Caco-2 (cell line): ENCODE measurements around the gene SLC39A11. TPM values are rescaled to one million over a fixed set of nuclear protein-coding genes. Genes with fewer than 3 reads are reported as not detected.

Source experiments
- BruUV-seq: library from RNA; stranded (reverse); fragments of 400-500 nt; replicated peaks from 2 replicates; lab custom pipeline; 2021; lab: Mats Ljungman, UMichigan
- CTCF ChIA-PET: fragments of 300-600 bp; sonication (Branson Sonifier 250); formaldehyde crosslinking; loops from one replicate; lab custom pipeline; 2022; ENCODE audit warnings: antibody characterized with exemption; lab: Charles Lee
- POLR2A ChIA-PET: fragments of 300-600 bp; sonication (Branson Sonifier 250); formaldehyde crosslinking; loops from one replicate; lab custom pipeline; 2022; ENCODE audit warnings: antibody characterized with exemption; lab: Charles Lee
- DNase-seq, 2 experiments: peaks; one replicate each; pipeline versions ENCODE4 v3.0.0 to v3.0.0-alpha.2; 2020 to 2022
- H3K27me3 ChIP-seq: replicated peaks from 2 replicates; pipeline ENCODE4 v1.6.0; 2011; ENCODE audit warnings: low read length; ENCODE audit not compliant: control insufficient read depth, insufficient read depth
- H3K36me3 ChIP-seq: 2 replicates; pipeline ENCODE4 v1.5.1; 2011; ENCODE audit warnings: low read length; ENCODE audit not compliant: control insufficient read depth, insufficient read depth
- H3K4me1 ChIP-seq: fragments of 250-450 bp; sonication (Bioruptor Pico); 2 replicates; pipeline ENCODE4 v1.5.1; 2020; ENCODE audit warnings: mild to moderate bottlenecking
- H3K4me3 ChIP-seq: 2 replicates; pipeline ENCODE4 v1.5.1; 2011; ENCODE audit warnings: low read depth, mild to moderate bottlenecking, control low read depth, low read length
- H3K9me3 ChIP-seq: fragments of 250-450 bp; sonication (Bioruptor Pico); 2 replicates; pipeline ENCODE4 v1.5.1; 2020; ENCODE audit warnings: mild to moderate bottlenecking, moderate library complexity
- H3K27ac Mint-ChIP-seq: one replicate; pipeline ENCODE4 v1.8.0; 2022; ENCODE audit warnings: mixed read lengths; ENCODE audit not compliant: unreplicated experiment
- H3K27me3 Mint-ChIP-seq: one replicate; pipeline ENCODE4 v1.8.0; 2022; ENCODE audit warnings: mixed read lengths; ENCODE audit not compliant: insufficient read depth, unreplicated experiment
- H3K36me3 Mint-ChIP-seq: one replicate; pipeline ENCODE4 v1.8.0; 2022; ENCODE audit warnings: mild to moderate bottlenecking, mixed read lengths; ENCODE audit not compliant: insufficient read depth, unreplicated experiment
- H3K4me1 Mint-ChIP-seq: one replicate; pipeline ENCODE4 v1.8.0; 2022; ENCODE audit warnings: low read depth, mixed read lengths; ENCODE audit not compliant: unreplicated experiment
- H3K4me3 Mint-ChIP-seq: one replicate; pipeline ENCODE4 v1.8.0; 2022; ENCODE audit warnings: mild to moderate bottlenecking, moderate library complexity, mixed read lengths; ENCODE audit not compliant: unreplicated experiment
- H3K9me3 Mint-ChIP-seq: one replicate; pipeline ENCODE4 v1.8.0; 2022; ENCODE audit warnings: mixed read lengths; ENCODE audit not compliant: unreplicated experiment
- intact Hi-C: fragments of 100-400 bp; cut with micrococcal nuclease; formaldehyde crosslinking; loops from one replicate; pipeline ENCODE4 v1.10.0; 2022; ENCODE audit not compliant: unreplicated experiment
- total RNA-seq: library from RNA; stranded (reverse); gene quantifications from 2 replicates; pipeline ENCODE4 v1.2.3, GENCODE V29; 2022
- TF ChIP-seq, protein P1 (sequence below), 2 experiments: fragments of 200-600 bp in 1 of 2; IDR thresholded peaks; 1 replicate in 1 of 2; 2 replicates in 1 of 2; pipeline versions ENCODE4 v1.5.1 to v1.8.0; 2011 to 2022; ENCODE audit warnings: antibody characterized with exemption in 1 of 2, control low read depth in 1 of 2, inconsistent platforms in 1 of 2, low read depth in 1 of 2, low read length in 1 of 2, mild to moderate bottlenecking in 1 of 2, moderate library complexity in 1 of 2; ENCODE audit not compliant: insufficient read depth in 1 of 2, severe bottlenecking in 1 of 2, unreplicated experiment in 1 of 2

SLC39A11 gene
- total RNA-seq, 1 experiment from 2014 or later, result 26.4 TPM

DNA sequence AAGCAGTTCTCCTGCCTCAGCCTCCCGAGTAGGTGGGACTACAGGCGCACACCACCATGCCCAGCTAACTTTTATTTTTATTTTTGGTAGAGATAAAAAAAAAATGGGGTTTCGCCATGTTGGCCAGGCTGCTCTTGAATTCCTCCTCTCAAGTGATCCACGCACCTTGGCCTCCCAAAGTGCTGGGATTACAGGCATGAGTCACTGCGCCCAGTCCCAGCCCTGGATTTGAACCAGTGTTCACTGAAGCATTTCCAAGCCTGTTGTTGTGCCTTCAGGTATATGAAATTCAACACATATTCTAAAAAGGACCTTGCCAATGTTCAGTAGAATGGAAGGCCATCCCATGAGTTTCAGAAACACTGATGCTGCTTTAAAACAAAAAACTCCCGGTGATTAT is 165.3 kb downstream of the SLC39A11 start:
- H3K9me3 Mint-ChIP-seq, result no peaks in the 10 kb centered on the region
- H3K27ac Mint-ChIP-seq, result no peak overlapping the region
- Histone ChIP-seq H3K4me3 (no peak overlapping the region), H3K36me3 (no peaks in the 10 kb centered on the region; the same call in 1 of the 2 replicates), H3K9me3 (no peaks in the 10 kb centered on the region), H3K27me3 (no peaks in the 10 kb centered on the region), H3K4me1 (peaks cover 9% of the 10 kb centered on the region)
- ChIA-PET POLR2A (no interaction called here), CTCF (no interaction called here)
- no peaks in the 10 kb centered on the region for H3K36me3 Mint-ChIP-seq
- BruUV-seq, result no TSS peak
- no peak overlapping the region for H3K4me3 Mint-ChIP-seq
- DNase-seq, result no peak
- TF ChIP-seq, protein P1, sequence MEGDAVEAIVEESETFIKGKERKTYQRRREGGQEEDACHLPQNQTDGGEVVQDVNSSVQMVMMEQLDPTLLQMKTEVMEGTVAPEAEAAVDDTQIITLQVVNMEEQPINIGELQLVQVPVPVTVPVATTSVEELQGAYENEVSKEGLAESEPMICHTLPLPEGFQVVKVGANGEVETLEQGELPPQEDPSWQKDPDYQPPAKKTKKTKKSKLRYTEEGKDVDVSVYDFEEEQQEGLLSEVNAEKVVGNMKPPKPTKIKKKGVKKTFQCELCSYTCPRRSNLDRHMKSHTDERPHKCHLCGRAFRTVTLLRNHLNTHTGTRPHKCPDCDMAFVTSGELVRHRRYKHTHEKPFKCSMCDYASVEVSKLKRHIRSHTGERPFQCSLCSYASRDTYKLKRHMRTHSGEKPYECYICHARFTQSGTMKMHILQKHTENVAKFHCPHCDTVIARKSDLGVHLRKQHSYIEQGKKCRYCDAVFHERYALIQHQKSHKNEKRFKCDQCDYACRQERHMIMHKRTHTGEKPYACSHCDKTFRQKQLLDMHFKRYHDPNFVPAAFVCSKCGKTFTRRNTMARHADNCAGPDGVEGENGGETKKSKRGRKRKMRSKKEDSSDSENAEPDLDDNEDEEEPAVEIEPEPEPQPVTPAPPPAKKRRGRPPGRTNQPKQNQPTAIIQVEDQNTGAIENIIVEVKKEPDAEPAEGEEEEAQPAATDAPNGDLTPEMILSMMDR (IDR thresholded peaks at IDR 0.05; ENCODE audit: insufficient read depth in 1 of 2, low read depth in 1 of 2, low read length in 1 of 2, severe bottlenecking in 1 of 2, unreplicated experiment in 1 of 2), result no peak
- H3K27me3 Mint-ChIP-seq, result no peaks in the 10 kb centered on the region
- intact Hi-C loops, result no loop called here
- H3K4me1 Mint-ChIP-seq, result peaks cover 22% of the 10 kb centered on the region

DNA sequence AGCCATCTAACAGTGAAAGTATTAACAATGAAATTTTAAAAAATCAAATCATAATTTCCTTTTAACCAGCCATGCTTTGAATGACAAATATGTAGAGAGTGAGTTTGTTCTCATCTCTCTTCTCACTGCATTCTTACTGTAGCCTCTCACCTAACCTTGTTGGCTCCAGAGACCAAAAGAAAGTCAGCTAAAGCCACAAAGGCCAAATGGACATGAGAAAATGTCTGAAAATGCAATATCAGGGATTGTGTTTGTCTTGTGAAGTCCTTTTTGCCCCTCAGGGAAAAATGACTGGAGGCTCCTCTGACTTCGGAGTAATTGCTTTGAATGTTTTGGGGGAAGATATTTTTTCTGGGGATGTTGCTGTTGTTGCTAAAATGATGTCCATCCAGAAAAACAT is 166.3 kb downstream of the SLC39A11 start:
- H3K4me3 ChIP-seq, result no peak overlapping the region
- DNase-seq, result no peak
- no peaks in the 10 kb centered on the region for H3K27me3 Mint-ChIP-seq
- BruUV-seq, result no TSS peak
- no peaks in the 10 kb centered on the region for H3K36me3 ChIP-seq
- no peaks in the 10 kb centered on the region for H3K4me1 ChIP-seq
- H3K9me3 ChIP-seq, result no peaks in the 10 kb centered on the region
- ChIA-PET CTCF (no interaction called here), POLR2A (no interaction called here)
- no peaks in the 10 kb centered on the region for H3K27me3 ChIP-seq
- no peak overlapping the region for H3K27ac Mint-ChIP-seq
- intact Hi-C loops, result no loop called here
- H3K4me1 Mint-ChIP-seq, result peaks cover 12% of the 10 kb centered on the region
- H3K9me3 Mint-ChIP-seq, result no peaks in the 10 kb centered on the region
- H3K36me3 Mint-ChIP-seq, result no peaks in the 10 kb centered on the region
- TF ChIP-seq, protein P1 (IDR thresholded peaks at IDR 0.05; ENCODE audit: insufficient read depth in 1 of 2, low read depth in 1 of 2, low read length in 1 of 2, severe bottlenecking in 1 of 2, unreplicated experiment in 1 of 2), result no peak
- H3K4me3 Mint-ChIP-seq, result no peak overlapping the region

DNA sequence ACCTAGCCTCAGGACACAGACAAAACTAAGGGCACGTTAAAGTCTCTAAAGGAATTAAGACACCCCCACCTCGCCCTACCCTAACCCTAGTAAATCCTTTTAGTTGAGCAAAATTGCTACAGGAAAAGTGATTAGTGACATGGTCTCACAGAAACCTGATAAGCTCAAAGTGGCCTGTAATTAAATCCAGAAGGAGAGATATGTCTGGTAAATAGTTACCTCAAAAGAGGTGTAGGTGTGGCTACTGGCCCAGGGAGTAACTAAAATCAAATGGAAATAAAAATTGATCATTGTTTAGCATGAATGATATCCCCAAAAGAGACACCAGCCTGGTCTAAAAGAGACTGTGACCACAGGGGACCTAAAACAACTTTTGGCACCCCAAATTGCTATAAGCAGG is 168.3 kb downstream of the SLC39A11 start:
- BruUV-seq, result no TSS peak
- H3K4me3 ChIP-seq, result no peak overlapping the region
- no peaks in the 10 kb centered on the region for H3K36me3 ChIP-seq
- intact Hi-C loops, result no loop called here
- H3K4me1 Mint-ChIP-seq, result peaks cover 7% of the 10 kb centered on the region
- no peaks in the 10 kb centered on the region for H3K9me3 Mint-ChIP-seq
- POLR2A ChIA-PET, result no interaction called here
- no peak overlapping the region for H3K4me3 Mint-ChIP-seq
- H3K27me3 ChIP-seq, result no peaks in the 10 kb centered on the region
- TF ChIP-seq, protein P1 (IDR thresholded peaks at IDR 0.05; ENCODE audit: insufficient read depth in 1 of 2, low read depth in 1 of 2, low read length in 1 of 2, severe bottlenecking in 1 of 2, unreplicated experiment in 1 of 2), result no peak
- H3K4me1 ChIP-seq, result no peaks in the 10 kb centered on the region
- no peak overlapping the region for H3K27ac Mint-ChIP-seq
- DNase-seq, result no peak
- no peaks in the 10 kb centered on the region for H3K9me3 ChIP-seq
- no peaks in the 10 kb centered on the region for H3K27me3 Mint-ChIP-seq
- no peaks in the 10 kb centered on the region for H3K36me3 Mint-ChIP-seq
- CTCF ChIA-PET, result no interaction called here
